GM13977 (cell line): ENCODE data around the gene POLRMT.

Source experiments
- DNase-seq: peaks from one replicate; pipeline ENCODE4 v3.0.0; 2012; ENCODE audit warnings: low spot score
- in situ Hi-C: fragments of 300-500 bp; cut with MboI; formaldehyde crosslinking; loops from one replicate; pipeline ENCODE4 v1.12.0; 2022; ENCODE audit warnings: low sequenced_read_pairs, low pct_unique_long_range_greater_than_20kb, mixed read lengths, inconsistent platforms; ENCODE audit not compliant: unreplicated experiment
- TF ChIP-seq, protein P1 (sequence below): IDR thresholded peaks from 2 replicates; pipeline ENCODE4 v1.5.1; 2012; ENCODE audit warnings: mild to moderate bottlenecking, control low read depth; ENCODE audit not compliant: insufficient read depth; ENCODE audit errors: extremely low read depth, missing control alignments

The POLRMT gene

GRCh38 chr19:633068-633785, at the start of gene POLRMT:
TSS of gene POLRMT (minus strand) at chr19:633537. CDS start at chr19:633512, 25 bp downstream.
- in situ Hi-C loops, result no loop called here
- TF ChIP-seq, protein P1, sequence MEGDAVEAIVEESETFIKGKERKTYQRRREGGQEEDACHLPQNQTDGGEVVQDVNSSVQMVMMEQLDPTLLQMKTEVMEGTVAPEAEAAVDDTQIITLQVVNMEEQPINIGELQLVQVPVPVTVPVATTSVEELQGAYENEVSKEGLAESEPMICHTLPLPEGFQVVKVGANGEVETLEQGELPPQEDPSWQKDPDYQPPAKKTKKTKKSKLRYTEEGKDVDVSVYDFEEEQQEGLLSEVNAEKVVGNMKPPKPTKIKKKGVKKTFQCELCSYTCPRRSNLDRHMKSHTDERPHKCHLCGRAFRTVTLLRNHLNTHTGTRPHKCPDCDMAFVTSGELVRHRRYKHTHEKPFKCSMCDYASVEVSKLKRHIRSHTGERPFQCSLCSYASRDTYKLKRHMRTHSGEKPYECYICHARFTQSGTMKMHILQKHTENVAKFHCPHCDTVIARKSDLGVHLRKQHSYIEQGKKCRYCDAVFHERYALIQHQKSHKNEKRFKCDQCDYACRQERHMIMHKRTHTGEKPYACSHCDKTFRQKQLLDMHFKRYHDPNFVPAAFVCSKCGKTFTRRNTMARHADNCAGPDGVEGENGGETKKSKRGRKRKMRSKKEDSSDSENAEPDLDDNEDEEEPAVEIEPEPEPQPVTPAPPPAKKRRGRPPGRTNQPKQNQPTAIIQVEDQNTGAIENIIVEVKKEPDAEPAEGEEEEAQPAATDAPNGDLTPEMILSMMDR, result no peak

DNA sequence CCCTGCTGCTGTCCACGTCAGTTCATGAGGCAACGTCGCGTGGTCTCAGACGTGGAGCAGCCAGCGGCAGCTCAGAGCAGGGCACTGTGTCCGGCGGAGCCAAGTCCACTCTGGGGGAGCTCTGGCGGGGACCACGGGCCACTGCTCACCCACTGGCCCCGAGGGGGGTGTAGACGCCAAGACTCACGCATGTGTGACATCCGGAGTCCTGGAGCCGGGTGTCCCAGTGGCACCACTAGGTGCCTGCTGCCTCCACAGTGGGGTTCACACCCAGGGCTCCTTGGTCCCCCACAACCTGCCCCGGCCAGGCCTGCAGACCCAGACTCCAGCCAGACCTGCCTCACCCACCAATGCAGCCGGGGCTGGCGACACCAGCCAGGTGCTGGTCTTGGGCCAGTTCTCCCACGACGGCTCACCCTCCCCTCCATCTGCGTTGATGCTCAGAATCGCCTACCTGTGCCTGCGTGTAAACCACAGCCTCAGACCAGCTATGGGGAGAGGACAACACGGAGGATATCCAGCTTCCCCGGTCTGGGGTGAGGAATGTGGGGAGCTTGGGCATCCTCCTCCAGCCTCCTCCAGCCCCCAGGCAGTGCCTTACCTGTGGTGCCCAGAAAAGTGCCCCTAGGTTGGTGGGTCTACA, 49.5 kb upstream of the POLRMT start:
- TF ChIP-seq, protein P1, result no peak
- in situ Hi-C loops, result no loop called here
- no peak for DNase-seq

More at GRCh38 chr19:633068-633785, at the start of gene POLRMT:
- peak; percentile 100 for DNase-seq

DNA sequence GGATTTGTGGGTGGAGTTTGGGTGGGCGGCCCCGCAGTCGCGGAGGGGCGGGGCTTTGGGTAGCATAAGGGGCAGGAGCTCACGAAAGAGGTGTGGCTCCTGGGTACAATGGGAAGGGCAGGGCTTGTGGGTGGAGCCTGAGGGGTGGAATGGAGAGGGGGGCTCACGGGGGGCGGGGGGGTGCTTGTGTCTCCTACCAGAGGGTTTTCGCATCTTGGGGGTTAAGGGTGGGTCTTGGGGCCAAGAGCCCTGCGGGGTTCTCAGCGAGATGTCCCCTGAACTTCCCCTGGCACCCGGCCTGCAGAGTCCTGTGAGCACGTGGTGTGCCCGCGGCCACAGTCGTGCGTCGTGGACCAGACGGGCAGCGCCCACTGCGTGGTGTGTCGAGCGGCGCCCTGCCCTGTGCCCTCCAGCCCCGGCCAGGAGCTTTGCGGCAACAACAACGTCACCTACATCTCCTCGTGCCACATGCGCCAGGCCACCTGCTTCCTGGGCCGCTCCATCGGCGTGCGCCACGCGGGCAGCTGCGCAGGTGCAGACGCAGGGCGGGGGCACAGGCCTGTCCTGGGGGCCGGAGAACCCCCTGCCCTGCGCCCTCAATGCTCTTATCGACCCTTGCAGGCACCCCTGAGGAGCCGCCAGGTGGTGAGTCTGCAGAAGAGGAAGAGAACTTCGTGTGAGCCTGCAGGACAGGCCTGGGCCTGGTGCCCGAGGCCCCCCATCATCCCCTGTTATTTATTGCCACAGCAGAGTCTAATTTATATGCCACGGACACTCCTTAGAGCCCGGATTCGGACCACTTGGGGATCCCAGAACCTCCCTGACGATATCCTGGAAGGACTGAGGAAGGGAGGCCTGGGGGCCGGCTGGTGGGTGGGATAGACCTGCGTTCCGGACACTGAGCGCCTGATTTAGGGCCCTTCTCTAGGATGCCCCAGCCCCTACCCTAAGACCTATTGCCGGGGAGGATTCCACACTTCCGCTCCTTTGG, 48.0 kb upstream of the POLRMT start:
- DNase-seq, result peak; percentile 97
- TF ChIP-seq, protein P1, result no peak
- in situ Hi-C loops, result no loop called here

DNA sequence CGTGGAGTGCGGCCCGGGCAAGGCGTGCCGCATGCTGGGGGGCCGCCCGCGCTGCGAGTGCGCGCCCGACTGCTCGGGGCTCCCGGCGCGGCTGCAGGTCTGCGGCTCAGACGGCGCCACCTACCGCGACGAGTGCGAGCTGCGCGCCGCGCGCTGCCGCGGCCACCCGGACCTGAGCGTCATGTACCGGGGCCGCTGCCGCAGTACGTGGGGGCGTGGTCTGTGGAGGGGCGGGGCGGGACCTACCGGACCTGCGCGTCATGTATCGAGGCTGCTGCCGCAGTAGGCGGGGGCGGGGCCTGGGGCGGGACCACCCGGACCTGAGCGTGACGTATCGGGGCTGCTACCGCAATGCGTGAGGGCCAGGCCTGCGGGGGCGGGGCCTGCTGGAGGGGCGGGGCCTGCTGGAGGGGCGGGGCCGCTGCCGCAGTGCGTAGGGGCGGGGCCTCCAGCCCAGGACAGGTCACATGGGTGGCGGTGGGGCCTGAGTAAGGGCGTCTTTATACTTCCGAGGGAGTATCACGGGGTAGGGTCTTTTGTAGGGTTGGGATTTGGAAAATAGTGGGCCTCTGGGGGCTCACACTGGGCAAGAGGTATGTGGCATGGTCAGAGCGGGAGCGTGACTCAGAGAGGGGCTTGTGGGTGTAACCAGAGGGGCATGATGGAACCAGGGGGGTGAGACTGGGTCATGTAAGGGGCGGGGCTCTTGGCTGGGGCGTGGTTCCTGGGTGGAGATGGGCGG, 47.1 kb upstream of the POLRMT start:
- in situ Hi-C loops, result no loop called here
- TF ChIP-seq, protein P1, result peak; percentile 66
- peak; percentile 100 for DNase-seq

GRCh38 chr19:679418-680286, 46.3 kb upstream of the POLRMT start:
- in situ Hi-C loops, result no loop called here

More at GRCh38 chr19:679418-680286, 46.3 kb upstream of the POLRMT start:
- TF ChIP-seq, protein P1, result no peak
- DNase-seq, result peak; percentile 74
